Peyer's patch (tissue), 4 donors: Measurements from ENCODE around the gene SS18L1.

Experiments used
- POLR2A ChIP-seq, 2 donors: fragments of 450-650 bp; IDR thresholded peaks; one replicate each; pipeline ENCODE4 v1.5.1; 2017; ENCODE audit warnings: antibody characterized with exemption in 2 of 2, mild to moderate bottlenecking in 2 of 2, moderate library complexity in 2 of 2
- TF ChIP-seq, protein P1 (sequence below), 6 experiments: fragments of 450-650 bp in 4 of 6; fragments of 200-600 bp in 2 of 6; sonication (generic) in 1 of 6; IDR thresholded peaks; one replicate each; pipeline ENCODE4 v1.5.1; 2017 to 2019; ENCODE audit warnings: antibody characterized with exemption in 6 of 6, mild to moderate bottlenecking in 3 of 6, moderate library complexity in 1 of 6

- TF ChIP-seq POLR2A (IDR thresholded peaks at IDR 0.05), result no peak
- TF ChIP-seq, protein P1, sequence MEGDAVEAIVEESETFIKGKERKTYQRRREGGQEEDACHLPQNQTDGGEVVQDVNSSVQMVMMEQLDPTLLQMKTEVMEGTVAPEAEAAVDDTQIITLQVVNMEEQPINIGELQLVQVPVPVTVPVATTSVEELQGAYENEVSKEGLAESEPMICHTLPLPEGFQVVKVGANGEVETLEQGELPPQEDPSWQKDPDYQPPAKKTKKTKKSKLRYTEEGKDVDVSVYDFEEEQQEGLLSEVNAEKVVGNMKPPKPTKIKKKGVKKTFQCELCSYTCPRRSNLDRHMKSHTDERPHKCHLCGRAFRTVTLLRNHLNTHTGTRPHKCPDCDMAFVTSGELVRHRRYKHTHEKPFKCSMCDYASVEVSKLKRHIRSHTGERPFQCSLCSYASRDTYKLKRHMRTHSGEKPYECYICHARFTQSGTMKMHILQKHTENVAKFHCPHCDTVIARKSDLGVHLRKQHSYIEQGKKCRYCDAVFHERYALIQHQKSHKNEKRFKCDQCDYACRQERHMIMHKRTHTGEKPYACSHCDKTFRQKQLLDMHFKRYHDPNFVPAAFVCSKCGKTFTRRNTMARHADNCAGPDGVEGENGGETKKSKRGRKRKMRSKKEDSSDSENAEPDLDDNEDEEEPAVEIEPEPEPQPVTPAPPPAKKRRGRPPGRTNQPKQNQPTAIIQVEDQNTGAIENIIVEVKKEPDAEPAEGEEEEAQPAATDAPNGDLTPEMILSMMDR (IDR thresholded peaks at IDR 0.05), result no peak
Observed at GRCh38 chr20:62217913-62218773, 74.6 kb downstream of the SS18L1 start.
